Endothelial cell of umbilical vein (primary cell): Measurements from ENCODE around the gene UBAP2L.
"Not testable (repeated sequence)": the region's sequence is repeated elsewhere in the genome, so short reads cannot be mapped to it uniquely, and the experiment has no call there.

Experiments
- EZH2 ChIP-seq: IDR thresholded peaks from 2 replicates; pipeline ENCODE4 v1.6.1; 2012; ENCODE audit warnings: borderline replicate concordance, low read depth, mild to moderate bottlenecking, moderate library complexity, low read length, inconsistent platforms; ENCODE audit not compliant: severe bottlenecking
- POLR2A ChIP-seq: IDR thresholded peaks from 2 replicates; pipeline ENCODE4 v1.6.1; 2012; ENCODE audit warnings: low read depth, mild to moderate bottlenecking, control low read depth, low read length
- POLR2AphosphoS5 ChIP-seq: IDR thresholded peaks from 2 replicates; pipeline ENCODE4 v1.6.1; 2012; ENCODE audit warnings: low read depth, mild to moderate bottlenecking, control low read depth, low read length, moderate library complexity; ENCODE audit not compliant: insufficient read depth
- TF ChIP-seq, protein P1 (sequence below), 2 donors: IDR thresholded peaks; 1 replicate in 1 of 2; 2 replicates in 1 of 2; pipeline ENCODE4 v1.5.1; 2011; ENCODE audit warnings: low read length in 2 of 2, mild to moderate bottlenecking in 2 of 2, moderate library complexity in 2 of 2, control low read depth in 1 of 2, inconsistent platforms in 1 of 2, low read depth in 1 of 2; ENCODE audit not compliant: insufficient read depth in 1 of 2; ENCODE audit errors: extremely low read depth in 1 of 2

DNA sequence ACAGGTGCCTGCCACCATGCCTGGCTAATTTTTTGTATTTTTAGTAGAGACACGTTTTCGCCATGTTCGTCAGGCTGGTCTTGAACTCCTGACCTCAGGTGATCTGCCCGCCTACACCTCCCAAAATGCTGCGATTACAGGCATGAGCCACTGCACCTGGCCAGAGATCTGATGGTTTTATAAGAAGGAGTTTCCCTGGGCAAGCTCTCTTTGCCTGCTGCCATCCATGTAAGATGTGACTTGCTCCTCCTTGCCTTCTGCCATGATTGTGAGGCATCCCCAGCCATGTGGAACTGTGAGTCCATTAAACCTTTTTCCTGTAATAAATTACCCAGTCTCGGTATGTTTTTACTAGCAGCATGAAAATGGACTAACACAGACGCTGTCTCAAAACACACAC, 88.4 kb downstream of the UBAP2L start:
- TF ChIP-seq, protein P1, sequence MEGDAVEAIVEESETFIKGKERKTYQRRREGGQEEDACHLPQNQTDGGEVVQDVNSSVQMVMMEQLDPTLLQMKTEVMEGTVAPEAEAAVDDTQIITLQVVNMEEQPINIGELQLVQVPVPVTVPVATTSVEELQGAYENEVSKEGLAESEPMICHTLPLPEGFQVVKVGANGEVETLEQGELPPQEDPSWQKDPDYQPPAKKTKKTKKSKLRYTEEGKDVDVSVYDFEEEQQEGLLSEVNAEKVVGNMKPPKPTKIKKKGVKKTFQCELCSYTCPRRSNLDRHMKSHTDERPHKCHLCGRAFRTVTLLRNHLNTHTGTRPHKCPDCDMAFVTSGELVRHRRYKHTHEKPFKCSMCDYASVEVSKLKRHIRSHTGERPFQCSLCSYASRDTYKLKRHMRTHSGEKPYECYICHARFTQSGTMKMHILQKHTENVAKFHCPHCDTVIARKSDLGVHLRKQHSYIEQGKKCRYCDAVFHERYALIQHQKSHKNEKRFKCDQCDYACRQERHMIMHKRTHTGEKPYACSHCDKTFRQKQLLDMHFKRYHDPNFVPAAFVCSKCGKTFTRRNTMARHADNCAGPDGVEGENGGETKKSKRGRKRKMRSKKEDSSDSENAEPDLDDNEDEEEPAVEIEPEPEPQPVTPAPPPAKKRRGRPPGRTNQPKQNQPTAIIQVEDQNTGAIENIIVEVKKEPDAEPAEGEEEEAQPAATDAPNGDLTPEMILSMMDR (IDR thresholded peaks at IDR 0.05; ENCODE audit: extremely low read depth in 1 of 2, insufficient read depth in 1 of 2, low read depth in 1 of 2, low read length in 2 of 2): not testable (repeated sequence)
- TF ChIP-seq POLR2AphosphoS5, EZH2, POLR2A: not testable (repeated sequence)
